Measurements from ENCODE around the gene GJD4.
A peak's percentile ranks its signal among the peaks of the same experiment; 100 is the strongest.

GJD4 gene

GRCh38 chr10:35579116-35579515 lies 26.0 kb upstream of the GJD4 start:
- DNase-seq (ENCODE audit: low read depth in 2 of 2), result no peak

- no peak for DNase-seq (ENCODE audit: low read depth in 2 of 2)
These were observed 25.3 kb upstream of the GJD4 start for GRCh38 chr10:35579726-35580422.

GRCh38 chr10:35580423-35580770 lies 24.7 kb upstream of the GJD4 start:
- DNase-seq (ENCODE audit: low read depth in 2 of 2), result no peak

- DNase-seq (ENCODE audit: low read depth in 2 of 2), result no peak
These were observed 23.5 kb upstream of the GJD4 start for GRCh38 chr10:35581655-35582054.

GRCh38 chr10:35584946-35585345 lies 20.2 kb upstream of the GJD4 start:
- DNase-seq (ENCODE audit: low read depth in 2 of 2), result no peak

GRCh38 chr10:35585356-35585755 lies 19.8 kb upstream of the GJD4 start:
- DNase-seq (ENCODE audit: low read depth in 2 of 2), result no peak

- no peak for DNase-seq (ENCODE audit: low read depth in 2 of 2)
These were observed 19.1 kb upstream of the GJD4 start for GRCh38 chr10:35585903-35586535.

- DNase-seq (ENCODE audit: low read depth in 2 of 2), result no peak
These were observed 16.3 kb upstream of the GJD4 start for GRCh38 chr10:35588836-35589235.

GRCh38 chr10:35592441-35592840 lies 12.7 kb upstream of the GJD4 start:
- no peak for DNase-seq (ENCODE audit: low read depth in 2 of 2)

GRCh38 chr10:35594115-35595079 lies 10.7 kb upstream of the GJD4 start:
- DNase-seq (ENCODE audit: low read depth in 2 of 2), result no peak

- no peak for DNase-seq (ENCODE audit: low read depth in 2 of 2)
These were observed 10.0 kb upstream of the GJD4 start for GRCh38 chr10:35595106-35595505.

GRCh38 chr10:35598379-35598778 lies 6.8 kb upstream of the GJD4 start:
- no peak for DNase-seq (ENCODE audit: low read depth in 2 of 2)

GRCh38 chr10:35600193-35600592 lies 4.9 kb upstream of the GJD4 start:
- DNase-seq (ENCODE audit: low read depth in 2 of 2), result no peak

GRCh38 chr10:35606430-35606829 lies 1.3 kb downstream of the GJD4 start:
- no peak for DNase-seq (ENCODE audit: low read depth in 2 of 2)

- DNase-seq (ENCODE audit: low read depth in 2 of 2), result peak; percentile 1
These were observed 2.6 kb downstream of the GJD4 start for GRCh38 chr10:35607475-35608327.

GRCh38 chr10:35608328-35608672 lies 3.2 kb downstream of the GJD4 start:
- no peak for DNase-seq (ENCODE audit: low read depth in 2 of 2)

- DNase-seq (ENCODE audit: low read depth in 2 of 2), result no peak
These were observed 6.6 kb downstream of the GJD4 start for GRCh38 chr10:35611750-35612149.

- no peak for DNase-seq (ENCODE audit: low read depth in 2 of 2)
These were observed 7.4 kb downstream of the GJD4 start for GRCh38 chr10:35612385-35613106.

GRCh38 chr10:35613107-35613440 lies 7.9 kb downstream of the GJD4 start:
- DNase-seq (ENCODE audit: low read depth in 2 of 2), result no peak

- no peak for DNase-seq (ENCODE audit: low read depth in 2 of 2)
These were observed 8.6 kb downstream of the GJD4 start for GRCh38 chr10:35613597-35614226.

- no peak for DNase-seq (ENCODE audit: low read depth in 2 of 2)
These were observed 9.2 kb downstream of the GJD4 start for GRCh38 chr10:35614312-35614711.
